Stimulated activated CD4-positive, alpha-beta T cell treated with anti-CD3 and anti-CD28 coated beads, Interleukin-15, amount 100 ng/mL, for 24 hours (primary cell): ENCODE data around the gene DOCK4.

Source experiments
- DNase-seq: peaks from one replicate; pipeline ENCODE4 v3.0.0-alpha.2; 2020

Gene DOCK4

GRCh38 chr7:112190120-112190519 lies 16.1 kb downstream of the DOCK4 start:
- DNase-seq = no peak

DNA sequence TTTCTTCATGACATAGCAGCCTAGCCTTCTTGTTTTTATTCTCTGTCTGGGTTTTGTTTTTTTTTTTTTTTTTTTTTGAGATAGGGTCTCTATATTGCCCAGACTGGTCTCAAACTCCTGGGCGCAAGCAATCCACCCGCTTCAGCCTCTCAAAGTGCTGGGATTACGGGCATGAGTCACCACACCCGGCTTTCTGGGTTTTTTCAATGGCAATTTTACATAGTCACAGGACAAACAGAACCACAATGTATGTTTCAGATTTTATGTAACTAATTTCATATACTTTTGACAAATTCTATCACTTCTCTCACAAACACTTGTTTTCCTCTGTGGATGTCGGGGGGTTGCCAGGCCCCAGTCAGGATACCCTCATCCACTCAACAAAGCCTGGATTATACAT lies 16.5 kb downstream of the DOCK4 start:
- DNase-seq = no peak

- DNase-seq = no peak
These were observed 17.9 kb downstream of the DOCK4 start for GRCh38 chr7:112188257-112188656.

GRCh38 chr7:112186300-112186699 lies 19.9 kb downstream of the DOCK4 start:
- no peak for DNase-seq

DNA sequence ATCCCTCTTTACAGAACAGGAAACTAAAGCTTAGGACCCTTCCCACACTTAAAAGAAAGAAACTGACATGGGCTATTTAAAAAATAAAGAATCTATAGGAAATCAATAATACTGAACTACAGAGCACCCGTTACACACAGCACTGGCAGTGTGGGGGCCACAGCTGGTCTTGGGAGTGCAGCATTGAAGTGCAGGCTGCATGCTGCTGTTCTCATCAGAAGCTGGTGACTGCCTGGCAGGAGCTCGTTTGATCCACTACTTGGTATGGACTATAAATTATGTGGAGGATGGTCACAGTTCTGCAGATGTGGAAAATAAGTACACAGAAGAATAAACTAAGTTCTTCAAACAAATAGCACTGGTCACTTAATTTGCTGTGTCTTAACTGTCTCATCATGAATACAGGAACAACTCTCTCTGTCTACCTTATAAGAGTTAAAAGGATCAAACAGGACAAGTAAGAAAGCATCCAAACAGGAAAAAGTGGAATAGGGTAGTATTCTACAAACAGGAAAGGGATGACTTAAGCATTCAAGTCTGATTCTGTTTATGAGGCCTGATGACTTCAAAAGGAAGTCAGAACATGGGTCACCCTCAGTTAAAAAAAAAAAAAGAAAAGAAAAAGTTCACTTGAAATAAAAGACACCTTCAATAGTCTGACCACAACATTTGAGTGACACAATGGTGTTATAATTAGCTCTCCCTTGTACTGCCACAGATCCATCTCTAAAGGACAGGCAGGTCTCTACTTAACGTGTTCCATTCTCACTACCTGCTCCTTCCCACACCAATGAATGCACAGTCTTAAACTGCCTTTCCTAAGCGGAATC lies 21.0 kb downstream of the DOCK4 start:
- no peak for DNase-seq

DNA sequence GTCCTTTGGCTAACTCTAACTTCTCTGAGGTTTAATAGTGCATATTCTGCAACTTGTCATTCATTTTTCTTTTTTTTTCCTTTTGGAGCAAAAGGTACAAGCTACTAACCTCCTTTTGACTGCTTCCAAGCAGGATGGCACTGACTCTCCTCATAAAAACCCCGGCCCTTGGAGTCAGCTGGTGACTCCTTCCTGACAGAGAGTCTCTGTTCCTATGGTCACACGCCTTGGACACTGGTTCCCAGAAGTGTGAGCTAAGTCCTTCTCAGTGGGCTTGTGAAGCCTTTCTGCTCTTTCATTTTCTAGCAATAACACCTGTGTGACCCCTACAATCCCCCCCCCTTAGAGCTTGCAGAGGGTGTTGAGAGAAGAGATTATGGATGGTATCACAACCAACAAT lies 21.7 kb downstream of the DOCK4 start:
- DNase-seq = no peak

DNA sequence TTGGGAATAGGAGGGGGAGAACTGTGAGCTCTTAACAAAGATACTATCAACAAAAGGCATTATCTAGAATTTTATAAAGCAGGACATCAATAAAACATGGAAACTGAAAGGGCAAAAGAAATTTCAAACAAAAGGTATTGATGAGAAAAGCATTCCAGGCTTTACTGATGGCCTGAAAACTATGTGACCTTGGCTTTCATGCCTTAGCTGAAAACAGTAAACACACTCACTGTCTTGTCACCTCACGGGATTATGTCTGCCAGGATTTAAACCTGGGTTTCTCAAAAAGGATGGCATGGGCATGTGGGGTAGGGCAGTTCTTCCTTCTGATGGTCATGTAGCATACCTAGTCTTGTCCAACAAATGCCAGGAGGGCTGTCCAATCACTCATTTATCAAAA lies 22.9 kb downstream of the DOCK4 start:
- no peak for DNase-seq

- DNase-seq = no peak
These were observed 23.4 kb downstream of the DOCK4 start for GRCh38 chr7:112182749-112183148.

- DNase-seq = no peak
These were observed 26.0 kb downstream of the DOCK4 start for GRCh38 chr7:112180223-112180622.

DNA sequence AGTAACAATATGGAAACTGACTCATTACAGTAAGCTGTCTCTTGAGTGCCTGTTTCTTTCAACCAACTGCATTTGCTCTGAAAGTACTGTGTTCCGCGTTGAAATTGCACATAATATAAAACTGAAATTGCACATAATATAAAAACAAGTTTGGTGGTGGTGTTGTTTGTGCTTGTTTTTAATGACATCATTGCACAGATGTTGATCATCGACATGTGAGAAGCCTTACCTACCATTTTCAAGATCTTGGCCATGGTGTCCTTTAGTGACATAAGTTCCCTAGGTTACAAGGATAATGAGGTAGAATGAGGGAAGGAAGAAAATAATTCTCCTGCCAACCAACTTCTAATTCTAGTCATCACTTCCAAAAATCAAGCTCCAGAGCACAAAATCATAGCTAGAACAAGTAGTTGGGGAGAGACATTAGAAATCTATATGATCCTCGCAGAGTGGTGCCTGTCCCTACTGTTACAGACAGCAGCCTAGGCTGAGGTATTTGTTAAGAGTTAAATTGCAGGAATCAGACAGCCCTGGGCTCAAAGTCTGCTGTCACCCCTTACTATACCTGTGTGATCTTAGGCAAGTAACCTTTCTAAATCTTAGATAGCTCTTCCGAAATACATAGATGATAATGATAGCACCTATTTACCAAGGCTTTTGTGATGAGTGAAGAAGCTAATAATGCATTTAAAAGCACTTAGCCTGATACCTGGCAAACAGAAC lies 29.3 kb downstream of the DOCK4 start:
- no peak for DNase-seq

DNA sequence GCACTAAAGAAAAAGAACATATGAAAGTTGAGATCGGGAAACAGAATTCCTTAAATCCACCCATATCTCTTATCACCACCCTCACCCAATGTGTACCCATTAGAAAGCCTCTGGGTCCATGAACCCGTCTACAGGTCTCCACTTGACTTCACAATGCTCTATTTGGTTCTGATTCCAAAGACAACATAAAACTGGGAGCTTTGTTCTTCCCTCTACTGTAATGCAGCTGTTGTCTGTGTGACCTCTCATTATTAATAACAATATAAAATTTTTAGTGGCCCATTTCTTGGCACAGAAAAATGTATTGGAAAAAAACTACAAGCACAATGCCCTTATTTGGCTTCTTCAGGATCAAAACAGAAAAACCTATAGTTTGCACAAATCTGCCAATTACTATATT lies 30.0 kb downstream of the DOCK4 start:
- no peak for DNase-seq

DNA sequence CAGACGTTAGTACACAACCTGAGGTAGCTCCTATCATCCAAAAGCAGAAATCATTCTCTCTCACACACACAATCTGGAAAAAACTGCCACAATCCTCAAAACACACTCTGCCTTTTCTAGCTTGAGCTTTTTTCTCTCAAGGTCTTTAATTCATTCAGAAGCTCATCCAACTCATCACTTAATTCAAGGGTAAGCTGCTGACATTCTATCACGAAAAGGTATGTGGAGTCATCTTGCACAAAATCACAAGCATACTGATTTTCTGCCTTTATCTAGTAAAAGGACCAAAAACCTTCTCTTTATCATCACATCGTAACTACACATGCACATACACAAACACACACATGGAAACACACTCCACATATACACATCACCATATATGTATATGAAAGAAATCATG lies 32.0 kb downstream of the DOCK4 start:
- DNase-seq = no peak

DNA sequence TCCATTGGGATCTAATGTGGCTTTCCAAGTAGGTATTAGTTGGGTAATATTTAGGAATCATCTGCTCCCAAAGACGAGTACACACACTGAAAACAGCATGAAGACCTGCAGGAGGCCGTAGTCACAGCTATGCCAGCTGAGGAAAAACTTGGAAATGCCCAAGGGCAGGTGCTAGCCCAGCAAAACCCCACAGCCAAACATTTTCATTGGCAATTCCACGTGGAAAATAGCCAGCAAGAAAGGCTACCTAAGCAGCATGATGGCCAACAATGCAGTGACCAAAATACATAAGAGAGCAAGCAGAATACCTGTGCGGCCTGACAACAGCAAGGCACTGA lies 32.7 kb downstream of the DOCK4 start:
- no peak for DNase-seq

DNA sequence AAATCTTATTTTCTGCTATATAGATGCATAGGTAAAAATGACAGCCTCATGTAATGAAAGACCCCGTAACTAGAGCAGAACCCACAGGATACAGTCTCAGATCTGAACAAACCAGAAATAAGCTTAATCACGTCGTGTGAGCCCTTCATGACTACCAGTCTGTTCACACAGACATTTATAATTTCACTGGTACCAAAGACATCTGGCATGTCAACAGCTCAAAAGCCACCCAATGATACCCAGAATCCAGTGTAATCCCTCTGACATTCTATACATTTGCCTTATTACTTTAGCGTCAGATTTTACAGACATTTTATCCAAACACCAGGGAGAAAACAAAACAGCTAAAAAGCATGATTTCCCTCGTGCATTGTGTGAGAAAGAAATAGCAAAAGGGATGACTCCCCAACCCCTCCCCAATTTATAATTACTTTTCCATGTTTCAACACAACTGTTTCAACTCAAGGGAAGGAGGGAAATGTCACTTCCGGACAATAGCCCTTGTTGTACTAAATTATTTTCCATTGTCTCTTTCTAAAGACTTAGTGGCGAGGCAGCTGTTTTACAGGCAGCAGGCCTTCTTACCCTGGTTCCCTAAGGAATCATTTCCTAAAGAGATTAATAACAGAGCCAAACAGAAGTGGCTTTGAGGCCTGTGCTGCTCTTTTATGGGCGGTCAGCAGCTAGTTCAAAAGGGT lies 33.2 kb downstream of the DOCK4 start:
- DNase-seq = no peak

GRCh38 chr7:112171673-112172072 lies 34.5 kb downstream of the DOCK4 start:
- no peak for DNase-seq

DNA sequence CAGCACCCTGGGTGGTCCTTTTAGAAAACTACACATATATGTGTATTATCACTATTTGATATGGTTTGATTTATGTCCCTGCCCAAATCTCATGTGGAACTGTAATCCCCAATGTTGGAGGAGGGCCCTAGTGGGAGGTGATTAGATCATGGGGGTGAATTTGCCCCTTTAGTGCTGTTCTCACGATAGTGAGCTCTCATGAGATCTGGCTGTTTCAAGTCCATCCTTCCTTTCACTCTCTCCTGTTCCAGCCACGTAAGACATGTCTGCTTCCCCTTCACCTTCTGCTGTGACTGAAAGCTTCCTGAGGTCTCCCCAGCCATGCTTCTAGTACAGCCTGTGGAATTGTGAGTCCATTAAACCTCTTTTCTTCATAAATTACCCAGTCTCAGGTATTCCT lies 37.3 kb downstream of the DOCK4 start:
- DNase-seq = no peak

DNA sequence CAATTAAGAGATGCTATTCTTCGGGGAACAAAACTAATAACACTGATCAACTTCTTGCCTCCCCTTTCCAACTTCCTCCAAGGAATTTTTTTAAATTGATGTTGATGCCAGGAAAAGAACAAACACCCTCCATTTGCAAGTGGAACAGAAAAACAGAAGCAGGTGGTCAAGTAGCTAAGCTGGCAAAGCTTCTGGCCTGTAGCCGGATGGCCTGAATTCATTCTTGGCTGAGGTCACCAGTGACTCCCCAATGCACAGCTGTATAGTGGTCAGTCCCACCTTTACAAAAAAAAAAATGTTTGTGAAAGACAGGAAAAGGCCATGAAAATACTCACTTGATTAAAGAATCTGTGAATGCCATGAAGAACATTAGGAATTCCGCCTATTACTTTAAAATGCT lies 39.1 kb downstream of the DOCK4 start:
- DNase-seq = no peak

GRCh38 chr7:112162784-112163506 lies 43.3 kb downstream of the DOCK4 start:
- no peak for DNase-seq

DNA sequence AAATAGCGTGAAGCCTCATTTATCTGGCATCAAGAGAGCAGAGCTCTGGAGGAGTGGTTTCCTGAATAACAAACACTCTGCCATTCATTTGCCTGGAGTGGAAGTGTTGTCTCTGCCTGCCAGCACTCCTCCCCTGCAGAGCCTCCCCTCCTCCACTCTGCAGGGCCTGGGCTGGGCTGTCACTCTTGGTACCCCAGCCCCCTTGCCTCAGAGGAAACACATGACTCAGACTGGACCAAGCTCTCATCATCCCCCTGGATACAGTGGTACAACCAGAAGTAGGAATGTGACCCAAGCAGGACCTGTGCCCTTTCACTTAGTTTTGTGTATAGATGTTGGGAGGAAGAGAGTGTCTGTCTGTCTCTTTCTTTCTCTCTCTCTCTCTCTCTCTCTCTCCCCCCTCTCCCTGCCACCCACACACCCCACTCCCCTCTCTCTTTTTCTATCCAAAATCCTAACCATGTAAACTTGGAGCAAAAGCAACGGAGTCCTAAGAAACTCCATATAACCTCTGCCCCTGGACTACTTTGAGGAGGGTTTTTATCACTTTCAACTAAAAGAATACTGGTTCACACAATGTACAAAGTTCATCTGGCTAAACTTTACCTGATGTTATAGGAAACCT lies 43.9 kb downstream of the DOCK4 start:
- DNase-seq = no peak

GRCh38 chr7:112161253-112162141 lies 44.7 kb downstream of the DOCK4 start:
- DNase-seq = no peak

DNA sequence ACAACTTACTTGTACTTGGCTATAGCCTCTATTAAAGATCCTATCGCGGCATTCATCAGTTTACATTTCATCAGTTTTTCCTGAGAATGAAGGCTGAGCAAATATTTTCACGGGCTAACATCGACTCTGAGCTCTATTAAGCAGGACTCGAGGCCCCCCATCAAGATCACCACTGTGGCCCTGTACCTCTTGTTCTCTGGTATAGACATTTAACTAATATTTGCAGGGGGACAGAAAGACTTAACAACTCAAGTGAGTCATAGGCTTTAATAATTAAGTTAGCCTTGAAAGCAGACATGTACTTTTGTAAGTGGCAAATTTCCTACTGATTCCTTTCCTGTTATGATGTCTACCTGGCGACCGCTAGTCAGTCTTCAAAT lies 45.4 kb downstream of the DOCK4 start:
- no peak for DNase-seq
